ENCODE results near the gene EXOC8.

DNA sequence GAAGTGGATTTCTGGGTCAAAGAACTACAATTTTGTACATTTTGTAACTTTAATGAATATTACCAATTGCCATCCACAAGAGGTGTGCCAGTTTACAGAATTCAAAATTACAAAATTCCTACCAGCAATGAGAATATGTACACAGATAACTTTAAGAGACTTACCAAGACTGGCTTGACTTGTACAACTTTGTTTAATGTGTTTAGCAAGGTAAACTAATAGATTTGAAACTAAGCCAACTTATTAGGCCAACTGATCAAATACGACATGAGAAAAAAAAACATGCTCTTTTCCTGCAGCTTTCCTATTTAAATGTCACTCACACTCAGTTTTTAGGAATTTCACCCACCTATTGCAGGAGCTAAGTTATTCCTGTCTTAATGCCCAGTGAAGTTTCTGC is 11.4 kb downstream of the EXOC8 start:
- TF ChIP-seq, protein P1, sequence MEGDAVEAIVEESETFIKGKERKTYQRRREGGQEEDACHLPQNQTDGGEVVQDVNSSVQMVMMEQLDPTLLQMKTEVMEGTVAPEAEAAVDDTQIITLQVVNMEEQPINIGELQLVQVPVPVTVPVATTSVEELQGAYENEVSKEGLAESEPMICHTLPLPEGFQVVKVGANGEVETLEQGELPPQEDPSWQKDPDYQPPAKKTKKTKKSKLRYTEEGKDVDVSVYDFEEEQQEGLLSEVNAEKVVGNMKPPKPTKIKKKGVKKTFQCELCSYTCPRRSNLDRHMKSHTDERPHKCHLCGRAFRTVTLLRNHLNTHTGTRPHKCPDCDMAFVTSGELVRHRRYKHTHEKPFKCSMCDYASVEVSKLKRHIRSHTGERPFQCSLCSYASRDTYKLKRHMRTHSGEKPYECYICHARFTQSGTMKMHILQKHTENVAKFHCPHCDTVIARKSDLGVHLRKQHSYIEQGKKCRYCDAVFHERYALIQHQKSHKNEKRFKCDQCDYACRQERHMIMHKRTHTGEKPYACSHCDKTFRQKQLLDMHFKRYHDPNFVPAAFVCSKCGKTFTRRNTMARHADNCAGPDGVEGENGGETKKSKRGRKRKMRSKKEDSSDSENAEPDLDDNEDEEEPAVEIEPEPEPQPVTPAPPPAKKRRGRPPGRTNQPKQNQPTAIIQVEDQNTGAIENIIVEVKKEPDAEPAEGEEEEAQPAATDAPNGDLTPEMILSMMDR (IDR thresholded peaks at IDR 0.05), result no peak
- TF ChIP-seq POLR2A (IDR thresholded peaks at IDR 0.05) (no peak), EP300 (IDR thresholded peaks at IDR 0.05) (no peak)

Data from stomach (tissue), 4 donors.